Activated CD8-positive, alpha-beta T cell treated with anti-CD3 and anti-CD28 coated beads, Interleukin-2, amount 10 ng/mL, durations not matched to agents 7 days and 5 days (primary cell): ENCODE results near the gene YIPF6. TPM values are rescaled to one million over a fixed set of nuclear protein-coding genes. Genes with fewer than 3 reads are reported as not detected.

Experiments used
- ATAC-seq: fragments of 150-1000 bp; cut with Tn5 transposase; one replicate; pipeline ENCODE4 v1.10.0; 2021; ENCODE audit warnings: moderate library complexity
- CTCF ChIA-PET: fragments of 350-600 bp; sonication (Branson Sonifier 250); formaldehyde crosslinking; loops from one replicate; lab custom pipeline; 2021; ENCODE audit warnings: antibody characterized with exemption; lab: Charles Lee
- POLR2A ChIA-PET: fragments of 350-600 bp; sonication (Branson Sonifier 250); formaldehyde crosslinking; loops from one replicate; lab custom pipeline; 2021; ENCODE audit warnings: antibody characterized with exemption; lab: Charles Lee
- DNase-seq: peaks from one replicate; pipeline ENCODE4 v3.0.0-alpha.2; 2020
- H3K27ac Mint-ChIP-seq: one replicate; pipeline ENCODE4 v1.8.0; 2021; ENCODE audit warnings: mild to moderate bottlenecking, mixed read lengths
- H3K27me3 Mint-ChIP-seq: one replicate; pipeline ENCODE4 v1.8.0; 2021; ENCODE audit warnings: low read depth, mixed read lengths
- H3K36me3 Mint-ChIP-seq: one replicate; pipeline ENCODE4 v1.8.0; 2021; ENCODE audit warnings: low read depth, mixed read lengths
- H3K4me1 Mint-ChIP-seq: one replicate; pipeline ENCODE4 v1.8.0; 2021; ENCODE audit warnings: low read depth, mixed read lengths
- H3K4me3 Mint-ChIP-seq: one replicate; pipeline ENCODE4 v1.8.0; 2021; ENCODE audit warnings: mild to moderate bottlenecking, mixed read lengths
- H3K9me3 Mint-ChIP-seq: one replicate; pipeline ENCODE4 v1.8.0; 2022; ENCODE audit warnings: mixed read lengths; ENCODE audit not compliant: insufficient read depth
- total RNA-seq, 2 experiments: library from RNA; stranded (reverse); gene quantifications; one replicate each; pipeline ENCODE4 v1.2.3, GENCODE V29; 2021

Gene YIPF6
- total RNA-seq, 2 experiments from 2014 or later: 14.3 to 15.0 TPM

GRCh38 chrX:68571292-68571609, 72.4 kb downstream of the YIPF6 start:
- no peak overlapping the region for H3K4me3 Mint-ChIP-seq
- peaks cover 2% of the 10 kb centered on the region for H3K4me1 Mint-ChIP-seq
- H3K27me3 Mint-ChIP-seq: no peaks in the 10 kb centered on the region
- H3K36me3 Mint-ChIP-seq: no peaks in the 10 kb centered on the region
- ChIA-PET POLR2A (interaction anchor here (0.9 kb wide), 1 partner anchor 72 kb away, joined by 5 read pairs; the partner anchor contains the start of gene YIPF6), CTCF (no interaction called here)
- no peak overlapping the region for H3K27ac Mint-ChIP-seq
- ATAC-seq (no peak), DNase-seq (no peak)
- H3K9me3 Mint-ChIP-seq: no peaks in the 10 kb centered on the region

DNA sequence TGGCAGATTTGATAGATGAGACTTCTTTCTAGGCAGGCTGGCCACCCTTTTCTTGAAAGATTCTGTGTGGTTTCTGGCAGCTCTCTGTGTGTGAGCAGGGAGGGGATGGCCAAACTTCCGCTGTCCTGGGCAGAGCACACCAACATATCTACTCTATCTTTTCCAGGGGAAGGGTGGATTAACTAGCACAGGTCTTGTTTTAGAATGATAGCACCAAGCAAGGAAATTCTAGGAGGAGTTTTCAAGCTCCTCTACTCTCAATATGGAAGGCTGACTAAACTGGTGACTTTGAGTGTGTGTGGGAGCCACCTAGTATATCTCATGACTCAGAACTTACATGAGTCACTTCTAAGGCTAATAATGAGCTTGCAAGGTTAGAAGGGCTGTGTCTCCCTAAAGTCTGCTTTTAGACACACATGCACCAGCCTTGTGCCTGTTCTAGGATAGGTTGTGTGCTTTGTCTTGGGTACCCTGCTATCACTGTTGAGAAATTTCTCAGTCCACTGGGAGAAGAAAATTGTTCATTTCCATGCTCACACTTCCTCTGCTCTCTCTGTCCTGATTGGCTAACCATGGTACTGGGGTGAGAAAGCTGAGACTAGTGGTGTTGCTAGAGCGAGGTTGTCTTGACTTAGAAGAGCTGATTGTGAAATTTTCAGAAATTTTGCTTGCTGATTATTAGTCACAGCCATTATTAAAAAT, 72.9 kb downstream of the YIPF6 start:
- DNase-seq (no peak), ATAC-seq (no peak)
- no peak overlapping the region for H3K27ac Mint-ChIP-seq
- peaks cover 2% of the 10 kb centered on the region for H3K4me1 Mint-ChIP-seq
- CTCF ChIA-PET: no interaction called here
- POLR2A ChIA-PET: interaction anchor here (0.9 kb wide), 1 partner anchor 73 kb away, joined by 5 read pairs; the partner anchor contains the start of gene YIPF6
- no peaks in the 10 kb centered on the region for H3K36me3 Mint-ChIP-seq
- H3K4me3 Mint-ChIP-seq: no peak overlapping the region
- no peaks in the 10 kb centered on the region for H3K9me3 Mint-ChIP-seq
- H3K27me3 Mint-ChIP-seq: no peaks in the 10 kb centered on the region

DNA sequence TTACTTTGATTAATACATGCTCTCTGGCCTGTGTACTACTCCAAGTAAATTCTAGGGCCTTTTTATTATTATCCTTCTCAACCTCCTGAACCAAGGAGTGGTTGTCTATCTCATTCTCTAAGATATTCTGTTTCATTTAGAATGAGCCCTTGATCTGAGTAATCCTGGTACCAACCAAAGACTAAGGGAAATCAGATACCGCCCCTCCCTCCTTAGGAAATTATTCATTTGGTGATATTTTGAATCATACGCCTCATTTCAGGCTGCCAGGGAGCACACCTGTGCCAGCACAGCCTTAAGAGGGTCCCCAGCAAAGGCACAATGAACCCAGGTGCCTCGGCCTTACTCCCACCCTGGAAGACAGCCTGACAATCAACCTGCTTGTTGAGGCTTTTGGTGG, 75.4 kb downstream of the YIPF6 start:
- no peak for DNase-seq
- Mint-ChIP-seq H3K27ac (no peak overlapping the region), H3K36me3 (no peaks in the 10 kb centered on the region), H3K4me3 (no peak overlapping the region), H3K27me3 (no peaks in the 10 kb centered on the region), H3K4me1 (peaks cover 2% of the 10 kb centered on the region), H3K9me3 (no peaks in the 10 kb centered on the region)
- no peak for ATAC-seq
- POLR2A ChIA-PET: no interaction called here
- CTCF ChIA-PET: no interaction called here

DNA sequence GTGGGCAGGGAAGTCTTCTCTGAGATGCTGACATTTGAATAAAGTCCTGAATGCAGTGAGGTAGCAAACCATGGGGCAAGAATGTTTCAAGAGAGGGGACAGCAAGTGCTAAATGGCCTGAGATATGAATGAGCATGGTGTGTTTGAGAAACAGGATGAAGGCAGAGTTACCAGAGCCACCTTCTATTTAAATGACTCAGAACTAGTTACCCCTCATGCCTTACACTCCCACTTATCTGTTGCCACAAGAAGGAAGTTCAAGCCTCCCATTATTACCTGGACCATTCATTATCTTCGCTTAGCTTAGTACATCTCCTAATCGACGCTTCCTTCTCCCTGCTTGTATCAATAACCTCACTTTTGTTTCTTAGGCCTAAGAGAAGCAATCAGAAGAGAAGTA, 81.0 kb downstream of the YIPF6 start:
- POLR2A ChIA-PET: no interaction called here

DNA sequence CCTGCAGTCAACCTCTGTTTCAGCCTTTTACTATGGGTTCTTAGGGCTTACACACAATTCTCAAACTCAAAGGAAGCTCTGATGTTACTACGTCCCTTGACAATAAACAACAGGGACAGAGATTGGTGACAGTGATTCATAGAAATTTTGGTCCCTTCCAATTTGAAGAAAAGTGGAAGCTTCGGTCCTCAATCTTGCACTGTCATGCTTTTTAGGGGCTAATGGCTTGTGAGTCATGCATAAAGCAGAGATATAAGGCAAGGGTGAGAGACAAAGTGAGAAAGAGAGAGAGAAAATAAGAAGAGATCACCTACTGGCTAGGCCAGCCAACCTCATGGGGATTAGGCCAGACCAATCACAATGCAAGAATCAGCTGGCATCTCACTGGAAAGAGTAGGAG, 85.4 kb downstream of the YIPF6 start:
- no peaks in the 10 kb centered on the region for H3K9me3 Mint-ChIP-seq
- H3K27ac Mint-ChIP-seq: no peak overlapping the region
- CTCF ChIA-PET: interaction anchor here (1.3 kb wide), 1 partner anchor 17 kb away, joined by 3 read pairs; no protein-coding TSS in a partner anchor
- no peaks in the 10 kb centered on the region for H3K36me3 Mint-ChIP-seq
- ATAC-seq (no peak), DNase-seq (no peak)
- no peak overlapping the region for H3K4me3 Mint-ChIP-seq
- POLR2A ChIA-PET: no interaction called here
- no peaks in the 10 kb centered on the region for H3K4me1 Mint-ChIP-seq
- H3K27me3 Mint-ChIP-seq: no peaks in the 10 kb centered on the region

More for the DNA sequence above, 81.0 kb downstream of the YIPF6 start:
- H3K36me3 Mint-ChIP-seq: no peaks in the 10 kb centered on the region
- H3K4me1 Mint-ChIP-seq: no peaks in the 10 kb centered on the region
- CTCF ChIA-PET: no interaction called here
- no peak overlapping the region for H3K27ac Mint-ChIP-seq
- H3K4me3 Mint-ChIP-seq: no peak overlapping the region
- H3K27me3 Mint-ChIP-seq: no peaks in the 10 kb centered on the region
- no peaks in the 10 kb centered on the region for H3K9me3 Mint-ChIP-seq
- DNase-seq (no peak), ATAC-seq (no peak)

Other genes with a start within 250 kb of the YIPF6 start
- gene OPHN1, start 65.6 kb upstream of the YIPF6 start, total RNA-seq: under 1 TPM; 0.05 to 0.13 TPM
- gene STARD8, start 148.6 kb downstream of the YIPF6 start, total RNA-seq: under 1 TPM; 0.34 to 0.55 TPM